ENCODE measurements around the gene JPH2.
"Not testable (repeated sequence)": the region's sequence is repeated elsewhere in the genome, so short reads cannot be mapped to it uniquely, and the experiment has no call there.

JPH2 gene

DNA sequence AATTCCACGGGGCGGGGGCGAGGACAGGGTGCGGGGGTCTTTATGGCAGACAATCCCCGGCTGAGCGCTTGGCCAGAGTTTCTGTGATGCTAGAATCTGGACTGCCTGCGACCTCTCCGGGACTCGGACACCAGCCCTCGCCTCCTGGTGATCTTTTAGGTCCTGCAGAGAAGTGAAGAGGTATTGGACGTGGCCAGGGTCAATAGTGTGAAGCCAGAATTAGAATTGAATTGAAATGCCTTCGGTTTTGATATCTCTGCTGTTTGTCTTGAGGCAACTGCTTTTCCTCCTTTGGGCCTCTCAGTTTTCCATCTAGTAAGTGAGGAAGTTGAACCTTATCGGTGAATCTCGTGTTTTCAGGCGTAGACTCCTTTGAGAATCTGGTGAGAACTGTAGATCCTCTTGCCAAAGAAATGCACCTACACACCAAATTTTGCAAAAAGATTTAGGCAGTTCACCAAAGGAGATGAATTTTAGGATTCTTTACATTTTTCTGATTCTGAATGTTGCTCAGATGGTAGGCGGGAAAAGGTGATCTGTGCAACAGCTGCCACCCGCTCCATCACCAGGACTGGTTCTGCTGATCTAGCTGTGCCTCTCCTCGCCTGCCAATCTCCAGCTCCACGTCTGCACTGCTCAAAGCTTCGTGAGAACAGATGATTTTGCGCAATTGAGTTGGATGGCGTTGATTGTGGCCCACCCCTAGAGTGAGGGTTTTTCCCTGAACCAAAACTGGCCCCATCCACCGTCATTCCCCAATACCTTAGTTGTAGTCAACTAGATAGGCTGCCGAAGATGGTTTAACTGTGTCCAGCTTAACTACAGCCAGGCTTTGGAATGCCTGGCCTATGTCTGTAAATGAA is 24.4 kb upstream of the JPH2 start:
- DNase-seq, result no peak

DNA sequence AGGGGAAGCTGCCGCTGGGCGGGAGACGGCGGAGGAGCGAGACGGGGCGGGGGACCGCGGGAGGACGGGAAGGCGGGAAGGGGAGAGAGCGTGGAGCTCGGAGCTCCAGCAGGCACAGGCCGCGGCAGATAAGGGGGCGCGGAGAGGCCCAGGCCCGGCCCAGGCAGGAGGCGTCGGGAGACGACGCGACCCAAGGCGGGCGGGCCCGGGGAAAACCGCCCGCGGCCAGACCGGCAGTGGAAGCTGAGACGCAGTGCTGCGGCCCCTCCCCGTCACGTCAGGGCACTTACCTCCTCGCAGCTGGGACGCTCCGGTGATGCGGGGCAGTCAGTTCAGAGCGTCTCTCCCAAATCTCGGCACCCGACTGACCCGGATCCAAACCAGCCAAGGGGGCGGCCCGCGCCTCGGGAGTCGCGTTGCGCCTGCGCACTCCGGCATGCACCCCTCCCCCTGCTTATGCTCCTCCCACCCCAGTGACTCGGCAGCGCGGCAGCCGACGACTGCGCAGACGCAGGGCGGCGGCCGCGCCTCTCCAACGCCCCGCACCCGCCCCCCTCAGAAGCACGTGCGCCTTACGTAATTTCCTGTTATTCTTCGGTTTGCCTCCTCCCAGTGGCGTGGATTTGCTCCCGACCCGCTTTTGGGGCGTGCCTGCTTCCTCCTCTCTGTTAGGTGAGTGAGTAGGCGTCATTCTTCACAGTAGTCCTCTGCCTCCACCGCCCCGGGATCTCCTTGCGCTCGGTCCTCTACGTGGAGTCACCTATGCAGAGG is 23.6 kb upstream of the JPH2 start, which contains the start of gene OSER1:
Gene OSER1 (minus strand): TSS at position 366 of the 771 bp plus-strand sequence. CDS start 3,814 bp downstream, outside the sequence.
- peak; percentile 95 for DNase-seq

DNA sequence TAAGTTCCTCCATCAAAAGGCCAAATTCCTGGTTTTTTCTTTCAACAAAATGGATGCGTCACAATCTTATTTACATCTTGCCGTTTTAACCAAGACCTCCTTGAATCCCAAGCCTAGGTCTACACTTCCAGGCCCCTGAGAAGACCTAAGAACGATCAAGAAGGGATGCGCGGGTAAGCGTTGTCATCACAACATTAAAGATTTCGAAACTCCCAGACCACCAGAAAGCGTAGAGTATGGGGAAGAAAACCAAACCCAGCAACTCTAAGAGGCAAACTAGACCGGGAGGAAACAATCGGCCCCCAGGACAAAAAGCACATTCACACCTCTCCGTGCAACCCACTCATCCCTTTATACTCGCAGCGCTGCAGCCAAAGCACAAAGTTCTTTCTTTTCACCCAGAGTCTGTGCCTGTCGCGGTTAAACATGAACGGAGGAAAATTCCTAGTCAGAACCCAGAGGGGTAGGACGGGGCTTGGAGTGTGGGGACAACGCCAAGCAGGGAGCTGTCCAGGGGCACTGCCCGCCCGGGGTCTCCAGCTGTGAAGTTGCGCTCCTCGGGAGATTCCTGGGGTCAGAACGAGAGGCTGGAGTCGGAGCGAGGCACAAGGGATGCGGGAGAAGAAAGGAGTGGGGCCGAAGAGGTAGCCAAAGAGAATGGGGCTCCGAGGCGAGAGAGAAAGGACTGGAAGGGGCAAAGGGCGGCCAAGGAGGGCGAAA is 22.9 kb upstream of the JPH2 start:
- DNase-seq, result no peak

DNA sequence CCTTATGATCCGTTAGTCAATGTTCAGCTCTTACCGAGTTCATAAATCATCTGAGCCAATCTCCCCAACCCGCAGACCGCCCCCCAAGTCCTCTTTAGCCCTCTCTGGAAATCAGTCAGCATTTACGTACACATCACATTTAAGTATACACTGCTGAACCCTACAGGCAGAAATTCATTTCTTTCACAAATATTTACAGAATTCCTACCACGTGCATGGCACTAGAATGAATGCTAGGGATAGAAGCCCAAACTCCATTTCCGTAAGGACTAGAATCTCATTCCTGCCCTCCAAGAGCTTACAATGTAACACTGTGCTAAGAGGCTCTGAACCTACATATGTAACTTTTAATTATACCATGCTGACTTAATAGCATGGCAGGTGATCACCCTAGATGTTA is 21.8 kb upstream of the JPH2 start:
- no peak for DNase-seq

DNA sequence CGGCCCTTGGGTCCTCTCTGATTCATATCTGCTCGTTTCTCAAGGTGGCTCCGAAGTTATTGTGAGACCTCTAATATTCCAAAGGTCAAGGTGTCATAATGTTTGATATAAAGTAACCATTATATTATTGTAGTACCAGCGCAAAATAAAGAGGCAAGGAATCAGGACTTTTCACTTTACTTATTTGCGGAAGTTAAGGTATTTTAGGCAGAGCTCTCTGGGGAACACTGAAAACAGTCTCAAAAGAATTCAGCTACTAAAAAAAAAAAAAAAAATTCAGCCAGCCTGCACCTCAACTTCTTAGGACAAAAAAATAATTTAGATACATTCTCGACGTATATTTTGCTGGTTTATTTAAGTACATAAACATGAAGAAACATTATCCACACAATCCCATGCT is 21.2 kb upstream of the JPH2 start:
- no peak for DNase-seq

DNA sequence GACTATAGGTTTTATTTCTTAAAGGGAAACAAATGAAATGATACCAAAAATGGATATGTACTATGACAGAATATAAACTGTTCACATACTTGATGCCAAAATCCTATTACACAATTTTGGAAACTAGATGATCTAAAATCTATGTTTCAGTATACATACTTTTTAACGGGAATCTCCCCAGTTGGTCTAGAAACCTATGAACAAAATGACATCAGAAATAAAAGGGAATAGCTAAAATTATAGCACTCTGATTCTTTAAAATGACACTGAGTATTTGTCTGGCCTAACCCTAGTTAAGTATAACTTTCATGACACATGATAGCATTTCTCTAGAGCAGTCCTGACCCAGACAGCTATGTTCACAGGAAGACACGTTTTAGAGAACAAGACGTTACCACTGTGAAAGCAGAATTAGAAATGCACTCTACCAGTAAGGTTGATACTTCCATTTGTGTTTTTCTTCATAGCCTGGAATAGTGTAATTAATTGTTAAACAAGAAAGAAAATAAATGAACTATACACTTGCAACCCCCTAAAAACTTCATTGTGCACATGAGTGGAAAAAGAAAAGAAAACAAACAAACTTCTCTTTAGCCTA is 20.2 kb upstream of the JPH2 start:
- no peak for DNase-seq

DNA sequence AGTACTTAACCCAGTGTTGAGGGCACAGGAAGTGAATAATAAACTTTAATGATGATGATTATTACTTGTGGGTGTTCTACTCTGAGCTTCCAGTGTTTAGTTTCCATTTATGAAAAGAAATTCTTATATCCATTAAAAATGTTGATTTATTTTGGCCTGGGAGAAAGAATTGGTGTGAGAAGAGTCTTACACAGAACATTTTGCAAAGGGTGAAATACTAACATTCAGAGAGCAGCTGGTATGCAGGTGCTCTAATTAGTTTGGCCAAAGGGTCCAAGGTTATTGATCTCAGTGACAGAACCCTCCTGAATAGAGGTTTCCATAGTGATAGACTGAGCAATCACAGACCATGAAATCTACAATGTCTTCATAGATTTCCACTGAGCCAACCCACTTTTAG is 19.1 kb upstream of the JPH2 start:
- DNase-seq, result no peak

DNA sequence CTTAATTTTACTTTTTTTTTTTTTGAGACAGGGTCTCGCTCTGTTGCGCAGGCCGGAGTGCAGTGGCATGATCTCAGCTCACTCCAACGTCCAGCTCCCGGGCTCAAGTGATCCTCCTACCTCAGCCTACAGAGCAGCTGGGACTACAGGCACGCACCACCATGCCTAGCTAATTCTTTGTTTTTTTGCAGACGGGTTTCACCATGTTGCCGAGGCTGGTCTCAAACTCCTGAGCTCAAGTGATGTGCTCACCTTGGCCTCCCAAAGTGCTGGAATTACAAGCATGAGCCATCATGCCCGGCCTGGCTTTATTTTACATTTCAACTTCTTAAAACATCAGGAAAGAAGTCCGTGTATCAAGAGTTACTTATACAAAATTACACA is 17.8 kb upstream of the JPH2 start:
- DNase-seq, result no peak

DNA sequence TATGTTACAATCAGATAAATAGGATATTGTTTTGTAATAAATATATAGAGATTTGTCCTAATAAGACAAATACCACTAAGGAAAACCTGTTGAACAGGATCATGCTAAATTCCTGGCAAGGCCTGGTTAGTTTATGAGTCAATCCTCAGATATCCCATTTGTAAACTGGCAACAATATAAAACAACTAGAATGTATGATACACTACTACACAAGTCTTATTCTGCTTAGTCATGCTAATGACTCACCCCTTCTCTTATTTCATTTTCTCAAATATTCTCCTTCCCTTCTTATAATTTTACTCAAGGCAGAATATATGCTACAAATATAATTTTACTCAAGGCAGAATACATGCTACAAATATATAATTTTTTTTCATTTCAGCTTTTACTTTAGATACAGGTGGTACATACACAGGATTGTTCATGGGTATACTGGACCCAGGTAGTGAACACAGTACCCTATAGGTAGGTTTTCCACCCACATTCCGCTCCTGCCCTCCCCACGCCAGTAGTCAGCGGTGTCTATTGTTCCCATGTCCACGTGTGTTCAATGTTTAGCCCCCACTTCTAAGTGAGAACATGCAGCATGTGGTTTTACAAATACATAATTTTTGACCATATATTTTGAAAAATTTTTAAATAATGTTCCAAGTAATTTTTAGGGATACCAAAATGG is 17.3 kb upstream of the JPH2 start:
- no peak for DNase-seq

DNA sequence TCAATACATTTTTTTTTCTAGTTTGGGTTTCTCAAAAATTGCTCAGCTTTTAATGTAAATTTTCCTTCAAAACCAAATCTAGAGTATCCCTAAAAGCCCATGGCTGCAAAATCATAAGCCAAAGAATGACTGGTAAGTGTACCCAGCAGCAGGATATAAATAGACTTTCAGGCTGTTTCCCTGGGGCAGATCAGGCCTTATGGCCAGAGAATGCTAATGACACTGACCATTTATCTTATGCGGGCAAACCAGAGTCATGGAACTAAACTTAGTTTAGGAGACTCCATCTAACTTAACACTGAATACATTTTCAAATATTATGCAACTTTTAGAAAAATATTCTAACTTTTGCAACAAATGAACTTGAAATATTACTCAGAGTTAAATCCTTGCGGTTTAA is 16.2 kb upstream of the JPH2 start:
- no peak for DNase-seq

DNA sequence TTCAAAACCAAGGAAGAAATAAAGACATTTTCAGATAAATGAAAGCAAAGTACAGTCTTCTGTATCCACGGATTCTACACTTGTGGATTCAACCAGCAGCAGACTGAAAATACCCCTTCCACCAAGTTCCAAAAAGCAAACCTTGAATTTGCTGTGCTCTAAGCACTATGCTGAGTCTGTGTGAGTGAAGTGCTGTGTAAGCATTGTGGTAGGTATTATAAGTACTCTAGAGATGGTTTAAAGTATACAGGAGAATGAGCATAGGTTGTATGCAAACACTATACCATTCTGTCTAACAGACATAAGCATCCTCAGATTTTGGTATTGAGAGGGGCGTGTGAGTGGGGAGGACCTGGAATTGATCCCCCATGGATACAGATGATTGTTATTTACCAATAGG is 14.0 kb upstream of the JPH2 start:
- no peak for DNase-seq

DNA sequence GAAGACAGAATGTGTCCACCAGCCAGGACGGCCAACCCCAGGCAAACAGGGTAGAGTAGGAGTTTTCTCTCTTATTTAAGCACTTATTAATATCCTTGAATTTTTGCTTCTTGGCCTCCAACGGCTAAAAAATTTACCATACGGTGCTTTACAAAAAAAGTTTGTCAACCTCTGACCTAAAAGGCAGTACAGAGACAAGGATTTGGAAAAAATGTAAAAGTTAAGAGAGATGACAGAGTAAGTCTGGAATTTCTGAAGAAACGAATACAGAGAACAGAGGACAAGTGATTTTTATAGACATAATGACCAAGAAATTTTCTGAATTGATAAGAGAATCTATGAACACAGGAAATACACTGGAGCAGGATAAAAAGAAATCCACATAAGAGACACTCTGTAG is 13.4 kb upstream of the JPH2 start:
- DNase-seq, result no peak

DNA sequence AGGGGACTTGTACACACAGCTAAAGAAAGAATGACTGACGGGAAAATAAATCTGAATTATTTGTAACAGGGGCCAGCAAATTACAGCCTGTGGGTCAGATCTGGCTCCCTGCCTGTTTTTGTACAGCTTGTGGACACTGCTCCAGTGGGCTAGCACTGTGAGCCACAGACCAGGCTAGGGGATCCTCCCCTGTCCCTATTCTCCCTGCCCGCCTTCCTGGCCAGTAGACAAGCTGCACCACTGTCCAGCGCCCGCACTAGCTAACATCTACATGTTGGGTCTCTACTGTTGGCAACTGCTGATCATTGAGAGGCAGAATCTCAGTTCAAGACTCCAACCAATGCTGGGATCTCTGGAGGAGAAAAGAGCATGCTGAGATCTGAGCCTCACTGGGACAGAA is 12.9 kb upstream of the JPH2 start:
- no peak for DNase-seq

DNA sequence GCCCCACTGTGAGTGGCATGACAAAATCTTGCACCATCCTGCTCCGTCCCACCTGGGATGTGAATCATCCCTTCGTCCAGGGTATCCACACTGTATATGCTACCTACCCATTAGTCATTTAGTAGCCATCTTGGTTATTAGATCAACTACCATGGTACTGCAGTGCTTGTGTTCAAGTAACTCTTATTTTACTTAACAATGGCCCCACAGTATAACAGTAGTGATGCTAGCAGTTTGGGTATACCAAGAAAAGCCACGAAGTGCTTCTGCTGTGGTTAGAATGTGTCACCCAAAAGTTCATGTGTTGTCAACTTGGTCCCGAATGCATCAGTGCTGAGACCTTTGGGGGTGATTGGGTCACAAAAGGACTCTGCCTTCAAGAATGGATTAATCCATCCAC is 11.9 kb upstream of the JPH2 start:
- DNase-seq, result no peak

DNA sequence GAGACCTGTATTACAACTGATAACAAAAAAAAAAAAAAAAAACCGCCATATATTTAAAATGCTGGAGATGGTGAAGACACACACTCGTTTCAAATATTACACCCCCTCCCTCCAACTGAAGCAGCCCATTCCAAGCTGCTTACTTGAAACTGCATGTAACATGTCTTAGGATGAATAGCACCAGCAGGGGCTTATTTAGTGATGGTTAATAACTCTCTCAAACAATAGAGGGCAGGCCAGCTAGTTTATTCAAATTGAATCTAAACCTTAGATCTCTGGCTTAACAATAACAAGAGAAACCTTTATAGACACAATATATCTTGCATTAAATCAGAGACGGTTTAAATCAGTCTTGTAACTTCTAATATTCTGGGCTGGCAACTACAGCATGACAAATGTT is 9.3 kb upstream of the JPH2 start:
- no peak for DNase-seq

DNA sequence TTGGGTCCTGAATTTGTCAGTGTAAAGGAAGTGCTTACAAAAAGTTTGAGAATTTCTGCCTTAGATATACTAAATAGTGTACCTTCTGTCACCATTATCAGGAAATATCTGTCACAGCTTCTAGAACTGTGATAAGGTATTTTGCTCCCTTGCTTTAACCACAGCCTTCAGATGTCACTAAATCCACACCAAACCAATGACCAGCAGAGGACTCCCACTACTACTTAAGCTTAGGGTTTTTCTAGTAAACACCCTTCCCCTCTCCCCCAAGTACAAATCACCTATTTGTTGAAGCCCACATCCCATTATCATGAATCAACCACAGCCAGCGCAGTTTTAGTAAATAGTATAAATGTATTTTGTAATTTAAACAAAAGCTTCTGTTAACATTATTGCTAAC is 8.6 kb upstream of the JPH2 start:
- DNase-seq, result no peak

DNA sequence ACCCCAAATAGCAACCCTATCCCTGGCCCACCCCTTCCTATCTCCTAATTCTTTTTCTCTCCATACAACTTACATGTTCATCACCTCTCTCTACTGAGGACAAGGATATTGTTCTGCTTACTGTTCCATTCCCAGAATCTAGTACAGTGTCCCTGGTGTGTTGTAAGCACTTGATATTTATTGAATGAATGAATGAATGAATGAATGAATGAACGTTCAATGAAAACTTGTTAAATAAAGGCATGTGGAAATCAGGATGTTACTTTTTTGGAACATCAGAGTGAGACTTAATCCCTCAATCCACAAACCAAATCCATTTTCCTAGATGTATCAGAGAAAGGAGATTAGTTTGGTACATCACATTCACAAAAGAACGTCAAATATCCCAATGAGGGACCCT is 6.8 kb upstream of the JPH2 start:
- DNase-seq, result no peak

DNA sequence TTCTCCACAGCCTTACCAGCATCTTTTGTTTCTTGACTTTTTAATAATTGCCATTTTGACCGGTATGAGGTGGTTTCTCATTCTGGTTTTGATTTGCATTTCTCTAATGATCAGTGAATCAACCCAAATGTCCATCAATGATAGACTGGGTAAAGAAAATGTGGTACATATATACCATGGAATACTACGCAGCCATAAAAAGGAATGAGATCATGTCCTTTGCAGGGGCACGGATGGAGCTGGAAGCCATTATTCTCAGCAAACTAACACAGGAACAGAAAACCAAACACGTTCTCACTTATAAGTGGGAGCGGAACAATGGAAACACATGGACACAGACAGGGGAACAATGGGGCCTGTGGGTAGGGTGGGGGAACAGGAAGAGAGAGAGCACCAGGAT is 4.7 kb upstream of the JPH2 start:
- not testable (repeated sequence) for DNase-seq

DNA sequence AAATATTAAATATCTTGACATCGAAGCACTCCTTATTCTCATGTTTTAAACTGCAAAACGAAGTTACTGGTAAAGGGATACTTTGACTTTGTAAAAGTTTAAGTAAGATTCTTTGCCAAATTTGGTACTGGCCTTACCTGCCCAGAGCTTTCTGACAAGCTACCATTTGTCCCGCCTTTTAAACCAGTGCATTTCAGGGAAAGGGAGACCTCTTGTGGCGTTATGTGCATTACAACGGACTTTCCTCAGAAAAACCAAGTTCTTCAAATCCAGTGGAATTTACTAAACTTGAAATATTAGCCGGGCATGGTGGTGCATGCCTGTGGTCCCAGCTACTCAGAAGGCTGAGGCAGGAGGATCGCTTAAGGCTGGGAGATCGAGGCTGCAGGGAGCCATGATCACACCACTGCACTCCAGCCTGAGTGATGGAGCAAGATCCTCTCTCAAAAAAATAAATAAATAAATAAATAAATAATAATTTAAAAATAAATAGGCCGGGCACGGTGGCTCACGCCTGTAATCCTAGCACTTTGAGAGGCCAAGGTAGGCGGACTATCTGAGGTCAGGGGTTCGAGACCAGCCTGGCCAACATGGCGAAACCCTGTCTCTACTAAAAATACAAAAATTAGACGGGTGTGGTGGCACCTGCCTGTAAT is 3.3 kb upstream of the JPH2 start:
- peak; percentile 12 for DNase-seq

DNA sequence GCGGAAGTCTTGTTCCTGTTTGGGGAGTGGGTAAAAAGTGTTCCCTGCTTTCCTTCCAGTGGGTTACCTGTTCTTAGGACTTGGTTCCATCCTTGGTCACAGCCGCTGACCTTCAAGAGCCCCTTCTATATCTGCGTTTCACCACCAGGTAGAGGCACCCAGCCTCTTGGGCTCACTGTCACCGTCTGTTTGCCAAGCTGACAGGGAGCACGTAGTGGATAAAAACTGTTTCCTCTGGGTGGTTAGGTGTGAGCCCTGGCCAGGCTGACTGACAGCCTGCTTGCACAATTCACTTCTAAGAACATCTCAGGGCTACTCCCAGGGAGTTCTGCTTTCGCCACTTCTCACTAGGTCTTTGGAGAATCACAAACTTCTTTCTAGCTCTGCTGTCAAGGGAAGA is 1.8 kb upstream of the JPH2 start:
- DNase-seq, result no peak

DNA sequence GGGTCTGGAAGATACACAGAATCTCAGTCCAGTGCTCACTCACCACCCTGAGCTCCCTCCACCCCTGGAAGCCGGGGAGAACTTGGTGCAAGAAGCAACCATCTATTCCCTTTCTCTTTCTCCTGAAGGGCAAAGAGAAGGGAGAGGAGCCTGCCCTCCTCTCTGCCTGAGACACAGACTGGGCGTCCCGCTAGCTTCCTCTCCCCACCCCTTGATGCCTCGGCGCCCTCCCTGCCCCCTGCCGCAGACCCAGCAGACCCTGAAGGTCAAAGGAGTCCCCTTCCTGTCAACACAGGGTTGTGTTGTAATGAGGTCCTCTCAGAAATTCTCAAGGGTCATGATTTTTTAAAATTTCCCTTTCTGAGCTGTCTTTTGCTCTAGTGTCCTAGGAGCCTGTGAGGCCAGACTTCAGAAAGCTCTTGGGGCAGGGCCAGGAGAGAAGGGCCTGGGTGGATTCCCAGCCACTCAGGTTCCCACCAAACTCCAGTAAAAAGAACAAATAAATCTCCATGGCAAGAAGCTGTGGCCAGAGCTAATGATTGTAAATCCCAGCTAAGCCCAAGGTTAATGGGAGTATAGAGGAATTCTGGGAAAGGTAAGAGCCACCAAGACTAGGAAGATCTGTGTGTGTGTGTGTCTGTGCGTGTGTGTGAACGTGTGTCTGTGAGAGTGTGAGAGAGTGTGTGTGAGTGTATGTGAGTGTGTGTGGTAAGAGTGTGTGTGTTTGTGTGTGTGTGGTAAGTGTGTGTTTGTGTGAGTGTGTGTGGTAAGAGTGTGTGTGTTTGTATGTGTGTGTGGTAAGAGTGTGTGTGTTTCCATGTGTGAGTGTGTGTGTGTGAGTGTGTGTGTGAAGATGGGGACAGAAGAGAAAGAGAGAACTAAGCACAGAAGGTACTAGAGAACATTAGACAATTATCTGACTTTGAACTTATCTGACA is 1.1 kb upstream of the JPH2 start:
- no peak for DNase-seq
